ENCODE measurements around the gene CLTB.

DNA sequence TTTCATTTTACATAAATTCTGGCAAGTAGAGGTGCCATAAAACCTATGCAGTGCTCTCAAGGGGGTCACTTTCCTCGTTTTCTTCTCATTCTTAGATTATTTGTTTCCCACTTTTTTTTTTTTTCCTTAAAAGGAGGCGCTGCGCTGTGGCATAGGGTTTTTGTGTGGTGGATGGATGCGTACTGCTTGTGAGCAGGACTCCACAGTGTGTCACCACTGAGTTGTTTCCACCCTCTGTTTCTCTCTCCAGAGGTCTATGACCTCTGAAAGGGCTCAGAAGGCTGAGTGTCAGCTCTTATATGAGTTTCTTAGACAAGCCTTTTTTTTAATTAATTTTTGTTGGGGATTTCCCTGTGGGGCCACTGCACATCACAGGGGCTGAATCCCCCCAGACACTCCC lies 13.6 kb upstream of the CLTB start:
- TF ChIP-seq, protein P1, sequence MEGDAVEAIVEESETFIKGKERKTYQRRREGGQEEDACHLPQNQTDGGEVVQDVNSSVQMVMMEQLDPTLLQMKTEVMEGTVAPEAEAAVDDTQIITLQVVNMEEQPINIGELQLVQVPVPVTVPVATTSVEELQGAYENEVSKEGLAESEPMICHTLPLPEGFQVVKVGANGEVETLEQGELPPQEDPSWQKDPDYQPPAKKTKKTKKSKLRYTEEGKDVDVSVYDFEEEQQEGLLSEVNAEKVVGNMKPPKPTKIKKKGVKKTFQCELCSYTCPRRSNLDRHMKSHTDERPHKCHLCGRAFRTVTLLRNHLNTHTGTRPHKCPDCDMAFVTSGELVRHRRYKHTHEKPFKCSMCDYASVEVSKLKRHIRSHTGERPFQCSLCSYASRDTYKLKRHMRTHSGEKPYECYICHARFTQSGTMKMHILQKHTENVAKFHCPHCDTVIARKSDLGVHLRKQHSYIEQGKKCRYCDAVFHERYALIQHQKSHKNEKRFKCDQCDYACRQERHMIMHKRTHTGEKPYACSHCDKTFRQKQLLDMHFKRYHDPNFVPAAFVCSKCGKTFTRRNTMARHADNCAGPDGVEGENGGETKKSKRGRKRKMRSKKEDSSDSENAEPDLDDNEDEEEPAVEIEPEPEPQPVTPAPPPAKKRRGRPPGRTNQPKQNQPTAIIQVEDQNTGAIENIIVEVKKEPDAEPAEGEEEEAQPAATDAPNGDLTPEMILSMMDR (IDR thresholded peaks at IDR 0.05): no peak
- TF ChIP-seq TP53 (CRISPR knock-in tag; IDR thresholded peaks at IDR 0.05) (no peak), EP300 (IDR thresholded peaks at IDR 0.05) (no peak), HOXA7 (CRISPR knock-in tag; IDR thresholded peaks at IDR 0.05) (no peak), CBX8 (IDR thresholded peaks at IDR 0.05) (no peak), NR3C1 (IDR thresholded peaks at IDR 0.05) (no peak), EHF (CRISPR knock-in tag; IDR thresholded peaks at IDR 0.05) (no peak), USF2 (IDR thresholded peaks at IDR 0.05) (no peak), CEBPB (IDR thresholded peaks at IDR 0.05) (no peak), EHMT2 (IDR thresholded peaks at IDR 0.05; ENCODE audit: low read depth) (no peak), NFE2L2 (conservative IDR thresholded peaks at IDR 0.05; ENCODE audit: low read length) (no peak), ZNF302 (CRISPR knock-in tag; IDR thresholded peaks at IDR 0.05) (no peak), RFX5 (IDR thresholded peaks at IDR 0.05) (no peak)

Measured in A549 (cell line).